Esophagus muscularis mucosa (tissue), 3 donors: ENCODE measurements around the gene ACSF3.

Source experiments
- CTCF ChIP-seq, 3 experiments: fragments of 200-600 bp in 2 of 3; fragments of 450-650 bp in 1 of 3; sonication (generic) in 2 of 3; IDR thresholded peaks; one replicate each; pipeline ENCODE4 v1.5.1; 2017 to 2019; ENCODE audit warnings: antibody characterized with exemption in 3 of 3, mild to moderate bottlenecking in 2 of 3, moderate library complexity in 1 of 3
- POLR2A ChIP-seq: fragments of 450-650 bp; IDR thresholded peaks from one replicate; pipeline ENCODE4 v1.6.1; 2017; ENCODE audit warnings: antibody characterized with exemption, moderate library complexity, mild to moderate bottlenecking, low read depth
- POLR2AphosphoS5 ChIP-seq, 2 donors: sonication (generic); formaldehyde crosslinking; IDR thresholded peaks; one replicate each; pipeline ENCODE4 v1.6.1; 2017; ENCODE audit warnings: antibody characterized with exemption in 2 of 2

GRCh38 chr16:89132194-89133005 lies 38.7 kb downstream of the ACSF3 start:
- TF ChIP-seq POLR2A (no peak), CTCF (IDR thresholded peaks at IDR 0.05) (no peak), POLR2AphosphoS5 (IDR thresholded peaks at IDR 0.05) (no peak)
